HepG2 (cell line): Measurements from ENCODE around the gene CD68. TPM values are rescaled to one million over a fixed set of nuclear protein-coding genes. Genes with fewer than 3 reads are reported as not detected.
A peak's percentile ranks its signal among the peaks of the same experiment; 100 is the strongest.

Source experiments
- ARNTL ChIP-seq: sonication (generic); formaldehyde crosslinking; IDR thresholded peaks from 2 replicates; pipeline ENCODE4 v1.4.0; 2020; ENCODE audit warnings: mild to moderate bottlenecking, missing genetic modification reagents
- CBFB ChIP-seq: sonication (generic); formaldehyde crosslinking; IDR thresholded peaks from 2 replicates; pipeline ENCODE4 v1.4.0; 2020; ENCODE audit warnings: missing genetic modification reagents
- EZH2 ChIP-seq: conservative IDR thresholded peaks from 2 replicates; pipeline ENCODE4 v1.6.1; 2012; ENCODE audit warnings: mild to moderate bottlenecking, low read depth, low read length, moderate library complexity
- GZF1 ChIP-seq: sonication (generic); formaldehyde crosslinking; IDR thresholded peaks from 2 replicates; pipeline ENCODE4 v1.5.1; 2020; ENCODE audit warnings: mild to moderate bottlenecking, missing genetic modification reagents
- RFX1 ChIP-seq: fragments of 450-650 bp; IDR thresholded peaks from 2 replicates; pipeline ENCODE4 v1.6.1; 2017
- ZNF160 ChIP-seq: sonication (generic); formaldehyde crosslinking; IDR thresholded peaks from 2 replicates; pipeline ENCODE4 v1.8.0; 2022; ENCODE audit warnings: mild to moderate bottlenecking, inconsistent platforms, missing genetic modification reagents
- ZNF3 ChIP-seq: IDR thresholded peaks from 2 replicates; pipeline ENCODE4 v1.7.0; 2017; ENCODE audit warnings: inconsistent platforms
- ZNF354B ChIP-seq: sonication (generic); formaldehyde crosslinking; IDR thresholded peaks from 2 replicates; pipeline ENCODE4 v1.8.0; 2022; ENCODE audit warnings: mild to moderate bottlenecking, missing genetic modification reagents
- ZNF557 ChIP-seq: sonication (generic); formaldehyde crosslinking; IDR thresholded peaks from 2 replicates; pipeline ENCODE4 v1.4.0; 2020; ENCODE audit warnings: missing genetic modification reagents
- polyA plus RNA-seq, 8 experiments: library from polyadenylated mRNA; depleted of rRNA in 3 of 8; stranded (reverse) in 7 of 8; unstranded in 1 of 8; fragments of >200 nt; fragmentation: Illumina TruSeq in 4 of 8; extraction: Trizol in 4 of 8; gene quantifications; 2 replicates each; pipeline versions ENCODE4 v1.2.1 to v1.2.3, GENCODE V29; 2011 to 2016; ENCODE audit warnings: low read depth in 4 of 8, missing spikeins in 1 of 8, mixed read lengths in 1 of 8; ENCODE audit not compliant: insufficient read depth in 1 of 8
- total RNA-seq, 5 experiments: library from RNA; depleted of rRNA; stranded (reverse); fragments of >200 nt; fragmentation: Illumina TruSeq; extraction: Trizol; gene quantifications; 2 replicates each; pipeline ENCODE4 v1.2.3, GENCODE V29; 2016; ENCODE audit warnings: low read depth in 1 of 5
- TF ChIP-seq, protein P1 (sequence below): sonication (generic); formaldehyde crosslinking; IDR thresholded peaks from 2 replicates; pipeline ENCODE4 v1.4.0; 2020; ENCODE audit warnings: missing genetic modification reagents
- TF ChIP-seq, protein P2 (sequence below): sonication (generic); formaldehyde crosslinking; IDR thresholded peaks from 2 replicates; pipeline ENCODE4 v1.5.0; 2020; ENCODE audit warnings: mild to moderate bottlenecking, missing genetic modification reagents, borderline replicate concordance
- TF ChIP-seq, protein P3 (sequence below): sonication (generic); formaldehyde crosslinking; conservative IDR thresholded peaks from 2 replicates; pipeline ENCODE4 v1.8.0; 2022; ENCODE audit warnings: low read depth, missing genetic modification reagents
- TF ChIP-seq, protein P4 (sequence below): sonication (generic); formaldehyde crosslinking; IDR thresholded peaks from 2 replicates; pipeline ENCODE4 v1.5.0; 2020; ENCODE audit warnings: mild to moderate bottlenecking, missing genetic modification reagents
- TF ChIP-seq, protein P5 (sequence below): sonication (generic); formaldehyde crosslinking; IDR thresholded peaks from 2 replicates; pipeline ENCODE4 v1.8.1; 2022; ENCODE audit warnings: low read depth, mild to moderate bottlenecking, missing genetic modification reagents

The CD68 gene
- total and polyA plus RNA-seq, 2 of the 13 experiments (the other 11 are each of a cell fraction or from before 2014, with no cell fraction given): 10.3 to 104 TPM

DNA sequence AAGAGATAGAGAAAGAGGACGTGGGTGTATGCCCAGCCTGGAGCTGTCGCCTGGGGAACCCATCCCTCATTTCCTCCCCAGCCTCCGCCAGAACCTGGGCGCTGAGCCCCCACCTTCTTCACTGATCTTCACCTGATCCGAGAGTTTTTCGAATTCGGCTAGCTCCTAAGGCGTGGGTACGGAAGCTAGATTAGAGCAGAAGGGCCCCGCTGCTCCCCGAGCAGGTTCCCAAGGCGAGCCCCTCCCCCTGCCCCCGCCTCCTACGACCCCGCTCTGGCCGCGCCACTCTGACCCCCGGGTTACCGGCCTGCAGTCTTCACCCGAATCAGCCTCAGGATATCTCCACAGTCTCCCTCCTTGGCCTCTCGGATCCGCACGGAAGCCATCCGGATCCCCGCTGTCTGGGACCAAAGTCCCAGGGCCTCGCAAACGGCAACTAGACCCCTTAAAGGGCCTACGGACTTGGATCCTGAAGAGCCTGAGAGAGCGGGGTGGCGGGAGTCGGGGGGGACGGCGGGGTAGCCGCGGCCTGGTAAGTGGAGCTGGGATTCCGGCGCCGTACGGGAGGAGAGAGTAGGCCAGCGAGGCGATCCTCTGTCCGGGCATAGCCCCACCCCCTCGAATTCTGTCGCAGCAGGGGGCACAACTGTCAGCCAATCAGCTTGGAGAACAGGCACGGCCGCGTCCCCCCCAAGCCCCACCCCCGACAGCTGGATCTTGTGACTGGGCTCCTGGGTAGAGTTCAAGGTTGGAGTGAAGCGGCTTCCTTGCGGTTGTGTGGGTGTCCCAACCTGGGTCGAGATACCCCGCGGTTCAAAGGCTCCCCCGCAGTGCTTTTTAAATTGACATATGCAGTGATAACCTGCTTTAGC lies 48.0 kb downstream of the CD68 start, which contains the start of gene SAT2 (continued):
- TF ChIP-seq, protein P1, sequence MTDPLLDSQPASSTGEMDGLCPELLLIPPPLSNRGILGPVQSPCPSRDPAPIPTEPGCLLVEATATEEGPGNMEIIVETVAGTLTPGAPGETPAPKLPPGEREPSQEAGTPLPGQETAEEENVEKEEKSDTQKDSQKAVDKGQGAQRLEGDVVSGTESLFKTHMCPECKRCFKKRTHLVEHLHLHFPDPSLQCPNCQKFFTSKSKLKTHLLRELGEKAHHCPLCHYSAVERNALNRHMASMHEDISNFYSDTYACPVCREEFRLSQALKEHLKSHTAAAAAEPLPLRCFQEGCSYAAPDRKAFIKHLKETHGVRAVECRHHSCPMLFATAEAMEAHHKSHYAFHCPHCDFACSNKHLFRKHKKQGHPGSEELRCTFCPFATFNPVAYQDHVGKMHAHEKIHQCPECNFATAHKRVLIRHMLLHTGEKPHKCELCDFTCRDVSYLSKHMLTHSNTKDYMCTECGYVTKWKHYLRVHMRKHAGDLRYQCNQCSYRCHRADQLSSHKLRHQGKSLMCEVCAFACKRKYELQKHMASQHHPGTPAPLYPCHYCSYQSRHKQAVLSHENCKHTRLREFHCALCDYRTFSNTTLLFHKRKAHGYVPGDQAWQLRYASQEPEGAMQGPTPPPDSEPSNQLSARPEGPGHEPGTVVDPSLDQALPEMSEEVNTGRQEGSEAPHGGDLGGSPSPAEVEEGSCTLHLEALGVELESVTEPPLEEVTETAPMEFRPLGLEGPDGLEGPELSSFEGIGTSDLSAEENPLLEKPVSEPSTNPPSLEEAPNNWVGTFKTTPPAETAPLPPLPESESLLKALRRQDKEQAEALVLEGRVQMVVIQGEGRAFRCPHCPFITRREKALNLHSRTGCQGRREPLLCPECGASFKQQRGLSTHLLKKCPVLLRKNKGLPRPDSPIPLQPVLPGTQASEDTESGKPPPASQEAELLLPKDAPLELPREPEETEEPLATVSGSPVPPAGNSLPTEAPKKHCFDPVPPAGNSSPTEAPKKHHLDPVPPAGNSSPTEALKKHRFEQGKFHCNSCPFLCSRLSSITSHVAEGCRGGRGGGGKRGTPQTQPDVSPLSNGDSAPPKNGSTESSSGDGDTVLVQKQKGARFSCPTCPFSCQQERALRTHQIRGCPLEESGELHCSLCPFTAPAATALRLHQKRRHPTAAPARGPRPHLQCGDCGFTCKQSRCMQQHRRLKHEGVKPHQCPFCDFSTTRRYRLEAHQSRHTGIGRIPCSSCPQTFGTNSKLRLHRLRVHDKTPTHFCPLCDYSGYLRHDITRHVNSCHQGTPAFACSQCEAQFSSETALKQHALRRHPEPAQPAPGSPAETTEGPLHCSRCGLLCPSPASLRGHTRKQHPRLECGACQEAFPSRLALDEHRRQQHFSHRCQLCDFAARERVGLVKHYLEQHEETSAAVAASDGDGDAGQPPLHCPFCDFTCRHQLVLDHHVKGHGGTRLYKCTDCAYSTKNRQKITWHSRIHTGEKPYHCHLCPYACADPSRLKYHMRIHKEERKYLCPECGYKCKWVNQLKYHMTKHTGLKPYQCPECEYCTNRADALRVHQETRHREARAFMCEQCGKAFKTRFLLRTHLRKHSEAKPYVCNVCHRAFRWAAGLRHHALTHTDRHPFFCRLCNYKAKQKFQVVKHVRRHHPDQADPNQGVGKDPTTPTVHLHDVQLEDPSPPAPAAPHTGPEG (CRISPR knock-in tag): 0 out of 2 replicates have a peak, but pooled peaks have one; percentile 31
- TF ChIP-seq, protein P2, sequence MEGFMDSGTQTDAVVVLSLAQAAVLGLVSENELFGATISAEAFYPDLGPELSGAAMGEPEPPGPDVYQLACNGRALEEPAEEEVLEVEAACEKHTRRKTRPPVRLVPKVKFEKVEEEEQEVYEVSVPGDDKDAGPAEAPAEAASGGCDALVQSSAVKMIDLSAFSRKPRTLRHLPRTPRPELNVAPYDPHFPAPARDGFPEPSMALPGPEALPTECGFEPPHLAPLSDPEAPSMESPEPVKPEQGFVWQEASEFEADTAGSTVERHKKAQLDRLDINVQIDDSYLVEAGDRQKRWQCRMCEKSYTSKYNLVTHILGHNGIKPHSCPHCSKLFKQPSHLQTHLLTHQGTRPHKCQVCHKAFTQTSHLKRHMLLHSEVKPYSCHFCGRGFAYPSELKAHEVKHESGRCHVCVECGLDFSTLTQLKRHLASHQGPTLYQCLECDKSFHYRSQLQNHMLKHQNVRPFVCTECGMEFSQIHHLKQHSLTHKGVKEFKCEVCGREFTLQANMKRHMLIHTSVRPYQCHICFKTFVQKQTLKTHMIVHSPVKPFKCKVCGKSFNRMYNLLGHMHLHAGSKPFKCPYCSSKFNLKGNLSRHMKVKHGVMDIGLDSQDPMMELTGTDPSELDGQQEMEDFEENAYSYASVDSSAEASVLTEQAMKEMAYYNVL (CRISPR knock-in tag): no peak
- TF ChIP-seq GZF1 (CRISPR knock-in tag): no peak
- TF ChIP-seq, protein P3, sequence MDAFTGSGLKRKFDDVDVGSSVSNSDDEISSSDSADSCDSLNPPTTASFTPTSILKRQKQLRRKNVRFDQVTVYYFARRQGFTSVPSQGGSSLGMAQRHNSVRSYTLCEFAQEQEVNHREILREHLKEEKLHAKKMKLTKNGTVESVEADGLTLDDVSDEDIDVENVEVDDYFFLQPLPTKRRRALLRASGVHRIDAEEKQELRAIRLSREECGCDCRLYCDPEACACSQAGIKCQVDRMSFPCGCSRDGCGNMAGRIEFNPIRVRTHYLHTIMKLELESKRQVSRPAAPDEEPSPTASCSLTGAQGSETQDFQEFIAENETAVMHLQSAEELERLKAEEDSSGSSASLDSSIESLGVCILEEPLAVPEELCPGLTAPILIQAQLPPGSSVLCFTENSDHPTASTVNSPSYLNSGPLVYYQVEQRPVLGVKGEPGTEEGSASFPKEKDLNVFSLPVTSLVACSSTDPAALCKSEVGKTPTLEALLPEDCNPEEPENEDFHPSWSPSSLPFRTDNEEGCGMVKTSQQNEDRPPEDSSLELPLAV (CRISPR knock-in tag): no peak
- TF ChIP-seq ZNF3 (CRISPR knock-in tag): no peak
- 0 out of 2 replicates have a peak, but pooled peaks have one; percentile 33 for TF ChIP-seq ARNTL (CRISPR knock-in tag)
- TF ChIP-seq, protein P4, sequence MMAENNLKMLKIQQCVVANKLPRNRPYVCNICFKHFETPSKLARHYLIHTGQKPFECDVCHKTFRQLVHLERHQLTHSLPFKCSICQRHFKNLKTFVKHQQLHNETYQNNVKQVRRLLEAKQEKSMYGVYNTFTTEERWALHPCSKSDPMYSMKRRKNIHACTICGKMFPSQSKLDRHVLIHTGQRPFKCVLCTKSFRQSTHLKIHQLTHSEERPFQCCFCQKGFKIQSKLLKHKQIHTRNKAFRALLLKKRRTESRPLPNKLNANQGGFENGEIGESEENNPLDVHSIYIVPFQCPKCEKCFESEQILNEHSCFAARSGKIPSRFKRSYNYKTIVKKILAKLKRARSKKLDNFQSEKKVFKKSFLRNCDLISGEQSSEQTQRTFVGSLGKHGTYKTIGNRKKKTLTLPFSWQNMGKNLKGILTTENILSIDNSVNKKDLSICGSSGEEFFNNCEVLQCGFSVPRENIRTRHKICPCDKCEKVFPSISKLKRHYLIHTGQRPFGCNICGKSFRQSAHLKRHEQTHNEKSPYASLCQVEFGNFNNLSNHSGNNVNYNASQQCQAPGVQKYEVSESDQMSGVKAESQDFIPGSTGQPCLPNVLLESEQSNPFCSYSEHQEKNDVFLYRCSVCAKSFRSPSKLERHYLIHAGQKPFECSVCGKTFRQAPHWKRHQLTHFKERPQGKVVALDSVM: peak; percentile 75
- TF ChIP-seq ZNF354B (CRISPR knock-in tag): no peak
- no peak for TF ChIP-seq RFX1
- peak; percentile 79; the same call in 1 of the 2 replicates for TF ChIP-seq CBFB (CRISPR knock-in tag)
- TF ChIP-seq, protein P5, sequence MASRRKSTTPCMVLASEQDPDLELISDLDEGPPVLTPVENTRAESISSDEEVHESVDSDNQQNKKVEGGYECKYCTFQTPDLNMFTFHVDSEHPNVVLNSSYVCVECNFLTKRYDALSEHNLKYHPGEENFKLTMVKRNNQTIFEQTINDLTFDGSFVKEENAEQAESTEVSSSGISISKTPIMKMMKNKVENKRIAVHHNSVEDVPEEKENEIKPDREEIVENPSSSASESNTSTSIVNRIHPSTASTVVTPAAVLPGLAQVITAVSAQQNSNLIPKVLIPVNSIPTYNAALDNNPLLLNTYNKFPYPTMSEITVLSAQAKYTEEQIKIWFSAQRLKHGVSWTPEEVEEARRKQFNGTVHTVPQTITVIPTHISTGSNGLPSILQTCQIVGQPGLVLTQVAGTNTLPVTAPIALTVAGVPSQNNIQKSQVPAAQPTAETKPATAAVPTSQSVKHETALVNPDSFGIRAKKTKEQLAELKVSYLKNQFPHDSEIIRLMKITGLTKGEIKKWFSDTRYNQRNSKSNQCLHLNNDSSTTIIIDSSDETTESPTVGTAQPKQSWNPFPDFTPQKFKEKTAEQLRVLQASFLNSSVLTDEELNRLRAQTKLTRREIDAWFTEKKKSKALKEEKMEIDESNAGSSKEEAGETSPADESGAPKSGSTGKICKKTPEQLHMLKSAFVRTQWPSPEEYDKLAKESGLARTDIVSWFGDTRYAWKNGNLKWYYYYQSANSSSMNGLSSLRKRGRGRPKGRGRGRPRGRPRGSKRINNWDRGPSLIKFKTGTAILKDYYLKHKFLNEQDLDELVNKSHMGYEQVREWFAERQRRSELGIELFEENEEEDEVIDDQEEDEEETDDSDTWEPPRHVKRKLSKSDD (CRISPR knock-in tag): peak; percentile 38; the same call in 1 of the 2 replicates
- 0 out of 2 replicates have a peak, but pooled peaks have one; percentile 51 for TF ChIP-seq ZNF557 (CRISPR knock-in tag)
- no peak for TF ChIP-seq EZH2
- no peak for TF ChIP-seq ZNF160 (CRISPR knock-in tag)
